ENCODE results near the gene RAPH1.
A peak's percentile ranks its signal among the peaks of the same experiment; 100 is the strongest.

Gene RAPH1

DNA sequence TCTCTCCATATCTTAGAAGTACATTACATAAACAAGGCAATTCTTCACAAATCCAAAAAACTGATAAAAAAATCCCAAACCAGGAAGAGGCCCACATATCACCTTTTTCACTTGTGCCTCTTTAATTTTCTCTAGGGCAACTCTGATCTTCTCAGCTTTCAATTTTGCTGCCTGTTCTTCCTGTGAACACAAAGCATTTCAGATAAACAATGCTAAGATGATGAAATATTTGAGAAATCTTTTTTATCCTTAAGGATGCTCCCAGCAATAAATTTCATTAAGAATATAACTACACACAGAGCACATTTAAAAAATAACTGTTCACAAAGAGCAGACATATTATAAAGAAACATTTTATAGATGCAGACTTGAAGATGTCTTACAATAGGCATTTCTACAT is 73.4 kb downstream of the RAPH1 start:
- TF ChIP-seq, protein P1, sequence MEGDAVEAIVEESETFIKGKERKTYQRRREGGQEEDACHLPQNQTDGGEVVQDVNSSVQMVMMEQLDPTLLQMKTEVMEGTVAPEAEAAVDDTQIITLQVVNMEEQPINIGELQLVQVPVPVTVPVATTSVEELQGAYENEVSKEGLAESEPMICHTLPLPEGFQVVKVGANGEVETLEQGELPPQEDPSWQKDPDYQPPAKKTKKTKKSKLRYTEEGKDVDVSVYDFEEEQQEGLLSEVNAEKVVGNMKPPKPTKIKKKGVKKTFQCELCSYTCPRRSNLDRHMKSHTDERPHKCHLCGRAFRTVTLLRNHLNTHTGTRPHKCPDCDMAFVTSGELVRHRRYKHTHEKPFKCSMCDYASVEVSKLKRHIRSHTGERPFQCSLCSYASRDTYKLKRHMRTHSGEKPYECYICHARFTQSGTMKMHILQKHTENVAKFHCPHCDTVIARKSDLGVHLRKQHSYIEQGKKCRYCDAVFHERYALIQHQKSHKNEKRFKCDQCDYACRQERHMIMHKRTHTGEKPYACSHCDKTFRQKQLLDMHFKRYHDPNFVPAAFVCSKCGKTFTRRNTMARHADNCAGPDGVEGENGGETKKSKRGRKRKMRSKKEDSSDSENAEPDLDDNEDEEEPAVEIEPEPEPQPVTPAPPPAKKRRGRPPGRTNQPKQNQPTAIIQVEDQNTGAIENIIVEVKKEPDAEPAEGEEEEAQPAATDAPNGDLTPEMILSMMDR (IDR thresholded peaks at IDR 0.05): no peak
- H3K36me3 ChIP-seq (ENCODE audit: control insufficient read depth, insufficient read depth, low read length): no peaks in the 10 kb centered on the region
- no peaks in the 10 kb centered on the region for H3K9me3 ChIP-seq (ENCODE audit: control insufficient read depth, low read length)
- H3K4me2 ChIP-seq (ENCODE audit: low read length): no peak overlapping the region
- no peak overlapping the region for H2AFZ ChIP-seq
- no peaks in the 10 kb centered on the region for H3K27me3 ChIP-seq (ENCODE audit: control insufficient read depth, insufficient read depth, low read length)
- no peak overlapping the region for H3K9ac ChIP-seq
- H3K4me3 ChIP-seq (ENCODE audit: low read depth, low read length): no peak overlapping the region
- no peaks in the 10 kb centered on the region for H3K4me1 ChIP-seq
- no peaks in the 10 kb centered on the region for H3K79me2 ChIP-seq
- H3K27ac ChIP-seq: no peak overlapping the region

DNA sequence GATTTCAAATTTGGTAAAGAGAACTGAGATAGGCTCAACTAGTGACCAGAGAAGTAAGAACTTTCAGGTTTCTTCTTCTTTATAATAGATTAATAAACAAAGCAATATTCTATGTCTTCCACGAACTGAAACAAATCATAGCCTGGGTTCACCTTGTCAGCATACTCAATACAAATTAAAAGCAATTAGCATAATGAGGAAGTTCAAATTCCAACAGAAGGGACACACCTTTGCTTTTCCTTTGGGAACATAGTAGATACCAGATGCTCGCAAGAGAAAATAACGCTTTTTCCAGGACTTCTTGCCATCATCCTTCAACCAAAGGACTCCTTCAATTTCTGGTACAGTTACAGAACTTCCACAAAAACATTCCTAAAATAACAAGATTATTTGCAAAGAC is 79.9 kb downstream of the RAPH1 start:
- Histone ChIP-seq H3K4me1 (no peaks in the 10 kb centered on the region), H3K4me2 (ENCODE audit: low read length) (no peak overlapping the region), H3K36me3 (ENCODE audit: control insufficient read depth, insufficient read depth, low read length) (no peaks in the 10 kb centered on the region), H3K9me3 (ENCODE audit: control insufficient read depth, low read length) (no peaks in the 10 kb centered on the region), H3K4me3 (ENCODE audit: low read depth, low read length) (no peak overlapping the region), H3K27me3 (ENCODE audit: control insufficient read depth, insufficient read depth, low read length) (no peaks in the 10 kb centered on the region), H3K79me2 (no peaks in the 10 kb centered on the region), H2AFZ (no peak overlapping the region), H3K27ac (no peak overlapping the region), H3K9ac (no peak overlapping the region)
- TF ChIP-seq, protein P1 (IDR thresholded peaks at IDR 0.05): no peak

DNA sequence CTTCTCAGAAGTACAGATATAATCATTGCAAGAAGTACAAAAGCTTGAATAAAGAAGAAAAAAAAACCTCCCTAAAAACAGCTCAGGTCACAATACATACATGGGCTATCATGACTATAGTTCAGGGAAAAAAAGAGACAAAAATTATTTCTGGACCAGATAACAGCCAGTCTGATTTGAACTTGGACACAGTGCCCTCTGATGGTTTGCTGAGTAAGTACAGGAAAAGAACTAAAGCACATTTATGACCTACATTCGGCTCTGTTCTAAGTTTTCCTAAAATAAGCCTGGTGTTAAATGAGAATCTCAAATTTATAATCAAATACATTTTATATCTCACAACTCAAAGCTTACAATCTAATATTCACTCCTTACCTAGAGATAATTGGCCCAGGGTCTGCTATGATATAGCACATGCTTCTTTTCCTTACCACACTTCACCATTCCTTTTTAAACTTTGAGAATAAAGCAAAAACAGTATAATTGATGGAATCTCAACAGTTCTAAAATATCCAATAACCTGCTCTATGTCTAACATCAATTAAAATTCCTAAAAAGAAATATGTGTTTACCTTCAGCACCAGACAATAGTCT is 81.1 kb downstream of the RAPH1 start:
- TF ChIP-seq, protein P1 (IDR thresholded peaks at IDR 0.05): peak; percentile 72
- no peak overlapping the region for H3K9ac ChIP-seq

DNA sequence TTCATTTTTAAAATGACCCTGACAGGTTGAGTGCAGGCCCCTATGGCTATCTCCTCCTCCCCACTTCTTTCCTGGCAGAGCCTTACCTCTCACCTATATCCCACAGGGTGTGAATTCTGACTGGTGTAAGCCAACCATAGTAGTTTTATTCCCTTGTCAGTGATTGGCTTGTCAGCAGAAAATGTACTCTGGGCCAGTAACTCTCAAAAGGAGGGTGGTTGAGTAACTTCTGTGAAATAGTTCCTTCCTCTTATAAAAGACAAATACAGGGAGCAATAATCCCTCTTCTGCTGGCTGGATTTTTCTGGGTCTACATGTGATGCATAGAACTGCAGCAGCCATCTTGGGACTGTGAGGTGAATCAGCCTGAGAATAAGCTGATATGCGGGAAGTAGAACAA is 83.4 kb downstream of the RAPH1 start:
- Histone ChIP-seq H3K27ac (no peak overlapping the region), H3K9ac (no peak overlapping the region), H3K9me3 (ENCODE audit: control insufficient read depth, low read length) (no peaks in the 10 kb centered on the region), H3K36me3 (ENCODE audit: control insufficient read depth, insufficient read depth, low read length) (no peaks in the 10 kb centered on the region), H3K4me2 (ENCODE audit: low read length) (no peak overlapping the region), H2AFZ (no peak overlapping the region), H3K4me3 (ENCODE audit: low read depth, low read length) (no peak overlapping the region), H3K4me1 (no peaks in the 10 kb centered on the region), H3K79me2 (no peaks in the 10 kb centered on the region), H3K27me3 (ENCODE audit: control insufficient read depth, insufficient read depth, low read length) (no peaks in the 10 kb centered on the region)
- TF ChIP-seq, protein P1 (IDR thresholded peaks at IDR 0.05): no peak

More for the DNA sequence above, 81.1 kb downstream of the RAPH1 start:
- Histone ChIP-seq H3K27ac (no peak overlapping the region), H3K4me1 (no peaks in the 10 kb centered on the region), H3K4me3 (ENCODE audit: low read depth, low read length) (no peak overlapping the region), H3K9me3 (ENCODE audit: control insufficient read depth, low read length) (no peaks in the 10 kb centered on the region), H3K4me2 (ENCODE audit: low read length) (no peak overlapping the region), H3K36me3 (ENCODE audit: control insufficient read depth, insufficient read depth, low read length) (no peaks in the 10 kb centered on the region), H3K27me3 (ENCODE audit: control insufficient read depth, insufficient read depth, low read length) (no peaks in the 10 kb centered on the region), H3K79me2 (no peaks in the 10 kb centered on the region), H2AFZ (no peak overlapping the region)

DNA sequence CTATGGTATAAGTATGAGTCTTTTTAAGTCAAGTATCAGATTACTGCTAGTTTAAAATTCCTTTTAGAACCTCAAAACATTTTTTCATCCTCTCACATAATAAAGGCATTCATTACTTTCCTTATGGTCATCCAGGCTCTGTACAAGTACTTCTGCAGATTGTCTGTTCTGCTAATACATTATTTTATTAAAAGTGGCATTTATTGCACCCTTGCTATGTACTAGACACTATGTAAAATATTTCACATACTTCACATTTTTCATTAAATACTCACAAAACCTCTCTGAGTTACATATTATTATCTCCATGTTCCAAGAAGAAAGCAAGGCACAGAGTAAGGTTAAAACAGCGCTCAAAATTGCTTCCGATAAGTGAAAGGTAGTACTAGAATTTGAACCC is 84.1 kb downstream of the RAPH1 start:
- TF ChIP-seq, protein P1 (IDR thresholded peaks at IDR 0.05): no peak
- H3K4me3 ChIP-seq (ENCODE audit: low read depth, low read length): no peak overlapping the region
- no peak overlapping the region for H2AFZ ChIP-seq
- H3K9me3 ChIP-seq (ENCODE audit: control insufficient read depth, low read length): no peaks in the 10 kb centered on the region
- no peaks in the 10 kb centered on the region for H3K79me2 ChIP-seq
- no peaks in the 10 kb centered on the region for H3K27me3 ChIP-seq (ENCODE audit: control insufficient read depth, insufficient read depth, low read length)
- H3K4me1 ChIP-seq: no peaks in the 10 kb centered on the region
- H3K4me2 ChIP-seq (ENCODE audit: low read length): no peak overlapping the region
- H3K27ac ChIP-seq: no peak overlapping the region
- H3K36me3 ChIP-seq (ENCODE audit: control insufficient read depth, insufficient read depth, low read length): no peaks in the 10 kb centered on the region
- H3K9ac ChIP-seq: no peak overlapping the region

All from parathyroid adenoma (tissue), 2 donors.